ENCODE measurements around the gene GJA10.
A peak's percentile ranks its signal among the peaks of the same experiment; 100 is the strongest.

GJA10 gene

DNA sequence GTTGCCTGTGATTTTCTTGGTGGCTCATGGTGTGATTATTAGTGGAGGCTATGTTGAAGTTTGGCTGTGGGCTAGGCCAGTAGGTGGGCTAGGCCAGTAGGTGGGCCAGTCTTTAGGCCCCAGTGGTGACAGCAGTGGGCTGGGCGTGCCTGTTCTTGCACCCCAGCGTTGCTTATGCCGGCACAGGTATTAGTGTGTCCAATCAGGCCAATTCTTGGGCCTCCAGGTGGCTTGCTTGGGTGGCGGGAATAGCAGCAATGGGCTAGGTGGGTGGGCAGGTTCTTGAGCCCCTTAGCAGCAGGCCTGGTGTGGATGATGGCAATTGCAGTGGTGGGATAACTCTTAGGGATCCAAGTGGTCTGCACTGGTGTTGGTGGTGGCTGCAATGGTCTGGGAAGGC, 22.9 kb downstream of the GJA10 start:
- DNase-seq (ENCODE audit: low read depth), result no peak

DNA sequence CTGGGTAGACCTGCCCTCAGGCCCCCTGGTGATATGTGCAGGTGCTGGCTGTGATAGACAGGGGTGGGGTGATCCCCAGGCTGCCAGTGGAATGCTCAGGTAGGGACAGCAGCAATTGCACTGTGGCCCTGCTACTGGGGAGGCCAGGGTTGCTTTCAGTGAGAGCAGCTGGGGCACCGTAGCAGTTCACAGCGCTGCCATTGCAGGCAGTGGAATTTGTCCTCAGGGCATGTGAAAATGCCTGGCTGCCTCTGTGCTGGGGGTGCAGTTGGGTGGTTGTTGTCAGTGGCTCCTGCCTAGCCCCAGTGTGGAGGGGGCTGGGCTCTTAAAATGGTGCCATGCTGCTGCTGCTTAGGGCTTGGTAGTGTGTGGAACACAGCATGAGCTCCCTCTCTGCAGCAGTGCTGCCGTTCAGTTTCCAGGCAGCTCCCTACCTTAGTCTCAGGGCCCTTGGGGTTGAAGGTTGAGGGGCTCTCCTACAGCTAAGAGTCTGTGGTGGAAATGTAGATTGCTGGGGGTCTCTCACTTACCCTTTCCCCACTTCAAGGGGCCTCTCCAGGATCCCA, 23.6 kb downstream of the GJA10 start:
- no peak for DNase-seq (ENCODE audit: low read depth)

DNA sequence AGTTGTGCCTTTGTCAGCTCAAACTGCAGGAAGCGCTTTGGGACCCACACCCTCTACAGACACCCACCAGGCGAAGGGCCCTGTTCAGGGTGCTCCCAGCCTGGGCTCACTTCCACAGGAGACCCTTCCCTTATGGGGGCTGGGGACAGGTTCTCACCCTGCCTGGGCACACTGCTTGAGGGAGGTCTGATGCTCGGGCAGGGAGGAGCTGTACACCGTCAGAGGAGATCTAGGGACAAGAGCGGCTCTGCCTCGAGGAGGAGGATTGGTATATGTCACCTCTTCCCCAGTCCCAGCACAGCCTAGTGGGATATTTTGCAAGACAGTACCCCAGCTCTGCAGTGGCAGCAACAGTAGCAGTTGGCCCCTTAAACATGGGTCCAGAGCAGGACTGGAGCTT, 26.9 kb downstream of the GJA10 start:
- DNase-seq (ENCODE audit: low read depth), result no peak

DNA sequence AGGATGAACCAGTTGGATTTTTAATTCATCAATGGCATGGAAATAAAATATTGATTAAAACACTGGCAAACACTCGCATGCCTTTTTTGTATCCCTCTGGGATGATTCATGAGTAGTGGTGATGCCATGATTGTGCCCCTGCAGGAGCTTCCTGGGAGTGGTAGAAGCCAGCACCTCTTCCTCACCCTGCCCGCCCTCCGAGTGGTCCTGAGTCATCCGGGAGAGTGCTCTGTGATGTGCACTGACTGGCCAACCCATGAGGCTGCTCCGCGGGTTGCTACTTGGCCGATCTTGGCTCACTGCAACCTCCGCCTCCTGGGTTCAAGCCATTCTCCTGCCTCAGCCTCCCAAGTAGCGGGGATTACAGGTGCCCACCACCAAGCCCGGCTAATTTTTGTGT, 27.4 kb downstream of the GJA10 start:
- no peak for DNase-seq (ENCODE audit: low read depth)

DNA sequence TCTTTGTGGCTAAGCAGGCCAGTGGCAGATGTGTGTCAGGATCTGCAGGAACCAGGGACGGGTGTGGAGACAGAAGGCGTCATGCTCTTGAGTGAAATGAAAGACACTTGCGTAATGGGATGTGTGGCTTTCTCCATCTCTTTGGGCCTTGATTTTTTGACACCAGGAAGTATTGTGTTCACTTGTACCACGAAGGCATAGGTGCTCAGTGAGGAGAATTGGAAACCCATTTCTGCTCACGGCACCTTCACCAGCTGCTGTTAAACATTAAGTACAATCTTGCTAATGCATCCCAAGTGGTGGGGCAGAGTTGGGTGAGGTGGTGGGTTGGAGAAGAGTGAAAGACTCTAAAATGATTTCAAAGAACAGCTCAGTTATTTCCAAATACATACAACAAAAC, 30.0 kb downstream of the GJA10 start:
- DNase-seq (ENCODE audit: low read depth), result no peak

DNA sequence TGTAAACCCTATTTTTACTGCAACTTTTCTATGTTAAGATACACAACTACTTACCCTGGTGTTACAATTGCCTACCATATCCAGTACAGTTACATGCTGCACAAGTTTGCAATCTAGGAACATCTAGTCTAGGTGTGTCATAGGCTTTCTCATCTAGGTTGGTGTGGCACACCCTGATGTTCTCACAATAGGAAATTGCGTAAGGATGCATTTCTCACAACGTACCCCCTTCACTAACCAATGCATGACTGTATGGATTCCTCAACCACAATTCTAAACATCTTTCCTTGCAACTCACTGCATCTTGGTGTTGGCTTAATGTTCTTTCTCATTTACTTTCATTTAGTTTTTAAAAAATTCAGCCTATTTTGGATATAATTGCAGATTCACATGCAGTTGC, 31.6 kb downstream of the GJA10 start:
- DNase-seq (ENCODE audit: low read depth), result no peak

DNA sequence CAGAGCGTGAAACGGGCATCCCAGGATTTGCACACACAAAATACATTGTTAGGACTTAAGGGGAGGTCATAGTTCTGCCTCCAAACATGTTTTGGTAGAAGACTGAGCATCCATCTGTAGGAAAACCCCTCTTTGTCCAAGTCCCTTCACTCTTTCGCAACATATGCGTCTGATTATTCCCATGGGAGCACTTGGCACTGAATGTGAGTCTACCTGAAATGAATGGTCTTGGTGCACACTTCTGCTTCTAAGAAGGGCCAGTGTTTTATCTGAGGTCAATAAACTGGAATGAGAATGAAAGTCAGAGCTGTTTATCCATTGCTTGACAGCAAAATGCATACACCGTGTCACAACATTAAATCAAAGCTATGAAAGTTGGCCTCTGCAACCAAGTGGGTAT, 33.0 kb downstream of the GJA10 start:
- no peak for DNase-seq (ENCODE audit: low read depth)

DNA sequence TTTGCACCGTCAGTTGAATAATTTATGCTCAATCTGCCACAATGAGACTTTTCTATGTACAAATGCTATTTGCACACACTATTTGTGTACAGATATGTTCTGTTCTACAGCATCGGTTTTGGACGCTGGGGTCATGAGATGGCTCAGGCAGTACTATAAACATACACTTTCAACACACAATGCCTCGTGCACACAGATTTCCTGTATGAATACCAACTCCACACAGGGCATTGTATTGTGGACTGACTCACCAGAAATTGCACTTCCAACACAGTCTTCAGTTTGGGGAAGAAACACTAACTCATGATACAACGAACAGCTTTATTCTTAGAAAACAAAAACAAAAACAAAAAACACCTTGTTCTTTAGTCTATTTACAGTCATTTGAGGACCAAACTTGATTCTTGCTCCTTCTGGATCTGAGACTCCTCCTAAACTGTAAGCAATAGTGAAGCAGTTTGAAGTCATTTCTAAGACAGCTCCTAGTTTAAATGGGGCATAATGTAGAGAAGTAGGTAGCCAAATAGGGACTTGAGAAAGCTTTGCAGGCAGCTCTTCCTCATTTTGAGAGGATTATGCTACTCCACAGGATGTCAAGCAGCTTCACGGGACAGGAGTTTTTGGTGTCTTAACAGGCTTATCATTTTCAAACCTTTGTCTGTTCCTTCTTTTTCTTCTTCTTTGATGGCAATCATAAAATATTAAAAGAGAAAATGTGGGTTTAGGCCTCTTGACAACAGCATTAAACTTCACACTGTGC, 33.7 kb downstream of the GJA10 start:
- DNase-seq (ENCODE audit: low read depth), result no peak

DNA sequence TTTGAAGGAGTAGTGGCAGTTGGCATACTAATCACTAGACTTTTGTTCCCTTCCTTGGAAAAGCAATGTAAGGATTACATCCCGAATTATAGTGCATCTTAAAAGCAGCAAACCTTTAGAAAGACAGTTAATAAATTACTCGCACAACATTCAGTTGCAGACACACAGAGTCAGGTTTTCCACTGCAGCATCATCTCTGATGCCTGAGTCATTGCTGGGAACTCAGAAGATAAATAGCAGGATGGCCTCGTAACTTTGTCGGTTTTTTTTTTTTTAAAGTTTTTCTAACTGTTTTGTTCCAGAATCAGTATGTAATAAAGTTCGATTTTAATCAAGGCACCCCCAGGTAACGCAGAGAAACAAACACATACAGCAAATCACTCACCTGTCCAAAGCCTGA, 34.3 kb downstream of the GJA10 start:
- no peak for DNase-seq (ENCODE audit: low read depth)

DNA sequence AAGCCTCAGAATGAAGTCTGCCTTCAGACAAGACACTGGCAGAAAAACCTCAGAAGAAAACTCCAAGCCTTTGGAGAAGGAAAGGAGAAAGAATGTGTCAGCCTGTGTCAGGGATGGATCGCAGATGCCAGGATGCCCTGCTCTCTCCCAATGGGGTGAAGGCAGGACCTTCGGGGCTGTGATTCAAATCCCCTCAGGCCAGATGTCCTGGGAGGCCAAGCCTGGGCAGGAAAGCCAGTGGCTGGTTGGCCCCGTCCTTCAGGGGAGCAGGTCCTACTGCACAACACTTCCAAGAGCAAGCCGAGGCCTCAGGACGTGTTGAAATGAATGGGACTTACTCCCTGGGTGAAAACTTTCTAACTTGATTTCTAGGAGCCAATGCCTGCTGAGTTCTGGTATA, 36.5 kb downstream of the GJA10 start:
- no peak for DNase-seq (ENCODE audit: low read depth)

DNA sequence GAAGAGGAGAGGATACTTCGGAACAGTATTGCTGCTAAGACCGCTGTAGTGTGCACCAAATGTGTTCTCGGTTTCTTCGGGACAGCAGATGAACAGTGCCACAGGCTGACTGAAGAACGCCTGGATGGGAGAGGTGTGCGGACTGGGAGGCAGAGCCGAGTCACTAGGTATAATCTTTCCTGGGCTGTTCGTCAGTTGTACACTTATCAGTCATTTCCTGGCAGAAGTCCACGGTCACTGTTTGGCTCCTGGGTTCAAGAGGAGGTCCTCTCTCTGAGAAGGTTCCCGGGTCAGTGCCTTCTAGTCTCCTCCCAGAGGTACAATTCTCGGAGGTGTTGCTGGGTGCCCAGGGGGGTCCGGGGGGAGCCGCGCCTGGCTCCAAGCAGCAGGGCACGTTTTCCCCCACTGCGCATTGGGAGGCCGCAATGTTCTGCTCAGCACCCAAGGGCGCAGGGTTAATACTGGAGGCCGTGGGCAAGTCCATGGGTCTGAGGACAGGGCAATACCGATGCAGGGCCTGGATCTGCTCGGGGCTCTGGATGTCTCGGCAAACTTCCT, 38.1 kb downstream of the GJA10 start:
- DNase-seq (ENCODE audit: low read depth), result no peak

DNA sequence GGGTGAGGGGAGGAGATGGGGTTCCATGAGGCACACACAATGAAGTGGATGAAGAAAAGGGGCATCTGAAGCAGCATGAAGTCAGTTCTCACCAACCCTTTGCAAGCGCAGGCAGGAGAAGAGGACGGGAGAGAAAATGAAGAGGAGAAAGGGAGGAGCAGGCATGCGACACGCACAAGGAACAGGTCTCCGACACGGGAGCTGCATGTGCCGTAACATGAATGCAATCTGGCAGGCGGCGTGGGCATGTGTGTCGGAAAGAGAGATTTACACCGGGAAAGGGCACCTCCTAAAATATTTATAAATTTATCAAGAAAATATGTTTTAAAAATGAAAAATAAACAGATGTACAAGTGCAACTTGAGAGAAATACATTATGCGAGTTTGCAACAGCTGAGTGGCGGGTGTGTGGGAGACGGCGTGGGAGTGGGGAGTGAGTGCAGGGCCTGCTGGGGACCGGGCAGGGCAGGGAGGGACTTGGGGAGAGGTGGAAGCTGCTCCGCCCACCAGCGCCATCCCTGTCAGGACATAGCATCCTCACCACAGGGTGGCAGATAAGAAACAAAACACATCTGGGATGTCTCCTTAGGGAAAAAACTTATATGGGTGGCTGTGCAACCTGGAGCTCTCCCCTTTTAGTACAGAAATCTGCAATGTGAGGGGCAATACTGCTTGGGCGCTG, 40.6 kb downstream of the GJA10 start:
- no peak for DNase-seq (ENCODE audit: low read depth)

DNA sequence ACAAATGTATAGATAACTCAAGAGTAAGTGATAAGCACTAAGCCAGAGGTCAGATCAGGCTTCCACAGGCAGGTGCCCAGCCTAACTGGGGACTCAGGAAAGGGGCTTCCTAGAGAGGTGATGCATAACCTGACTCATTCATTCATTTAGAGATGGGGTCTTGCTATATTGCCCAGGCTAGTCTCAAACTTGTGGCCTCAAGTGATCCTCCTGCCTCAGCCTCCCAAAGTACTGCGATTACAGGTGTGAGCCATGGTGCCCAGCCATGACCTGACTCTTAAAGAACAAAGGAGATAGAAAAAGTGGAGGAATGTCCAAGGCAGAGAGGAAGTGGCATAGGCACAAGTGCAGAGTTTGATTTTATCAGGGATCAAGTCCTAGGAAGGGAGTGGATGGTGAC, 41.9 kb downstream of the GJA10 start:
- no peak for DNase-seq (ENCODE audit: low read depth)

DNA sequence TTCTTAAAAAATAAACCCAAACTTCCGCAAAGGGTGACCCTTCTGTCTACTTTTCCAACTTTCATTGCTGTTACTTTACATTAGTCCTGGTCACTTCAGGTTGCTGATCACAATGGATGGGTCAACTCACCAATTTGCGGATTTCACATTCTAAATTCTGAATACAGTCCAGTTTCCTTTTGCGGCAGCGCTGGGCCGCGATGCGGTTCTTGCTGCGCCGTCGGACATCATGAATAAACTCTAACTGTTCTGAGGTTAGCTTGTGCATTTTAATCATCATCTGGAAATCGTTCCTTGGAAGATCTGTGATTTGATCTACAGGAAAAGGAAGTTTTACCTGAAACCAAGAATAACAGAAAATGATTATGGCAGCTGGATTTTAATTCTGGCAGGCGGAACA, 43.7 kb downstream of the GJA10 start:
- DNase-seq (ENCODE audit: low read depth), result no peak

DNA sequence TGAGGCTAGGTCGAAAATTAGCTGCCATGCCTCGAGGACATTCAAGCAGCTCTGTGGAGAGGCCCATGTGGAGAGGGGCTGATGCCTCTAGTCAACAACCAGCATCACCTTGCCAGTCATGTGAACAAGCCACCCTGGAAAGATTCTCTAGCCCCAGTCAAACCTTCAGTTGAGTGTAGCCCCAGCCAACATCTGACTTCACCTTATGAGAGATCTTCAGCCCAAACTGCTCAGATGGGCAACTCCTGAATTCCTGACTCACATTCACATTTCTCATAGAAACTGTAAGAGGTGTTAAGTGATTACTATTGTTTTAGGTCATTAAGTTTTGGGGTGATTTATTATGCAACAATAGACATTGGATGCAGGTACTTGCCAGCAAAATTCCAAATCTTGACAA, 44.9 kb downstream of the GJA10 start:
- no peak for DNase-seq (ENCODE audit: low read depth)

DNA sequence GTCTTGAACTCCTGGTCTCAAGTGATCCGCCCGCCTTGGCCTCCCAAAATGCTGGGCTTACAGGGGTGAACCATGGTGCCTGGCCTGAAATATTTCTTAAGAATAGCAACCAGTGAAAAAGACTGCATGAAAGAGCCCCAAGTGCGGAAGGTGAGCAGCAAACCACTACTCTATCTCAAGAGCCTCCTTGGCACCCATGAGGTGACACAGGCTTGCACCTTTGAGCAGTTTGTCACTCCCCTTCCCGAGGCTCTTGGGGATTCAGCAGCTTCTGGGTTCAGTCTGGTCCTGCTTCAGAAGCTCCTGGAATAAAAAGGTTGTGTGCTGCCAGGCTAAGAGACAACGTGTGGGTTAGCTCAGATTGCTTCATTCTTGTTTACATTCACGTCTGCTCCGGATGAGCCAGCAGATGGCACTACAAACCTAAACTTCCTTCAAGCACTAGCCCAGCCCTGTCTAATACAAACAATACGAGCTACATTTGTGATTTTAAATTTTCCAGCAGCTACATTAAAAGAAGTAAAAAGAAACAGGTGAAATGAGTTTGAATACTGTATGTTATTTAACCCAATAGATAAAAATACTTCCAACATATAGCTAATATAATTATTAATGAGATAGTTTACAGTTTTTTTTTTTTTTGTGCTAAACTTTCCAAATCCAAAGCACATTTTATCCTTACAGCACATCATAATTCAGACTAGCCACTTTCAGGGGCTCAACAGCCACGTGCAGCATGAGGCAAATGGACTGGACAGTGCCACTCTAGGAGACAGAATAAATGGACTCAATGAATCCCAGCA, 46.2 kb downstream of the GJA10 start:
- peak; percentile 43 for DNase-seq (ENCODE audit: low read depth)

DNA sequence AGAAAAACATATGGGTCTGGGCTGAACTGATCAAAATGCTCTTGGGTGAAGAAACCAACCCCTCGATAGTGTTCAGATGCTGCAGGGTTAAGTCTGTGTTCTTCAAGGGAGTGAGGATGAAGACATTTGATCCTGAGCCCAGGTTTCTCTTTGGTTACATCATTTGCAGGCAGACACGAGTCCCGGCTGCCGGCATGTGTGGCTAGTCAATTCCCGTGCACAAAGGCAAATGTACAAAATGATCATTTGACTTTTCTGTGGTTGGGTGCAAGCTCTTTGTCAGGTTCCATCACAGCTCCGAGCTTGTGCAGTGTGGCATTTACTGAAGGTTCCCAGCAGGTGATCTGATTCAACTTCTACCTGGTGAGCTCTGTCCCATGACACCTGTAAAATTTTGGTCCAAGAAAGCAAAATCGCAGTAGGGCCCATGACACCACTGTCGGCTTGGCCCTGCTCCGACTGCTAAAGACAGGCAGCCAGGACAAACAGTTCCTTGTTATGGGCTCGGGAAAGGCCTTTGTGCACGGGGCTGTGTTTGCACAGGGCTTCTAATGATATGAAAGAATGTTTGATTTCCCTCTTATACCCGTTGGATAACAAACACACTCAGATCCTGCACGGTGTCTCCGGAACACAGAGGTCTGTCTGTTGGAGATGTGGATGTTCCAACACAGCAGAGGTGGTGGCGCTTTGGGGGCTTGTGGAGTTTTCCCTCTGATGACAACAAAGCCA, 46.9 kb downstream of the GJA10 start:
- no peak for DNase-seq (ENCODE audit: low read depth)

DNA sequence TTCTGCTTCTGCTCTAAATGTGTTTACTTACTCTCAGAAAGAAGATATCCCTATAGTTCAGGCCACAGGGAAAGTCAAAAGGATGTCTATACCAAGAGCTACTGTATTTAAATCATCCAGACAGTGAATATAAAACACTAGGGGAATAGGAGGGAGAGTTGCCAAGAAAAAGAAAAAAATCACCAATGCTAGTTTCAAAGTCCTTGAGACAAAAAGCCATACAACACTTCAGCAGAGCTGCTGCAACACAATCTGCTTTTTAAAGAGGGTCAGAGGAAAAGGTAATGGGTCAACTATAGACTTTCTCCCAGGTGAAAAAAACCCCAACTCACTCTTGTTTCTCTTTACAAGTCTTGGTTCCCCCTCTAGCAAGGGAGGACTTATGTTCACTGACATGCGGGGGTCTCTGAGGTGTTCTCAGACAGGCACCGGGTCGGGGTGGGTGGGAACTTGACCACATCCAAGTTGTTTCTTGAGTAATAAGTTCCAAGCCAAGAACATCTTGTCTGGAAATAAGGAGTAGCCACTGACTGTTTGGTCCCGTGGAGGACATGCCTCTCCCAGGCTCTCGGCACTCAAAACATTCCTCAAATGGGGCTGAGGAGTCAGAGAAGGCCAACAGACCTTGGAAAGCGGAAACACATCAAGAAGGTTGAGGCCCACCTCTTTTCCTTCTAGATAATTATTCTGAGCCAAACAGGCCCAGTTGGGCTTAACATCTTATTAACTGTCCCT, 47.7 kb downstream of the GJA10 start:
- DNase-seq (ENCODE audit: low read depth), result no peak

DNA sequence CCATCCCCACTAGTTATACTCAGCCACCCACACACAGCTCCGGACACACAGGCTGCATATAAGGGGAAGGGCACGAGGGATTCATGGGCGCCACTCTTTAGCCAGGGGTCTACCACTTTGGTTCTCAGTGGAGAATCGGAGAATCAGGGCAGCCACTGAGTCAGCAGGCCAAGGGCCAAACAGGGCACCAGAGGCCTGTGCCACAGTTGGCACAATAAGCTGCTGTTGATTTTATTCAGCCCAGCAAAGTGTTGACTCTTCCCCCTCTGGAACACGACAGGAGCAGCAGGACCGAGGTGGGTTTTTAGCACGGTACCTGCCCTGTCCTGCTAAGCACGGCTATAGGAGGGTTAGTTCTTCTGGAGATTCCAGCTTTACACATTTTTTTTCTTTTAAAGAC, 48.3 kb downstream of the GJA10 start:
- no peak for DNase-seq (ENCODE audit: low read depth)

DNA sequence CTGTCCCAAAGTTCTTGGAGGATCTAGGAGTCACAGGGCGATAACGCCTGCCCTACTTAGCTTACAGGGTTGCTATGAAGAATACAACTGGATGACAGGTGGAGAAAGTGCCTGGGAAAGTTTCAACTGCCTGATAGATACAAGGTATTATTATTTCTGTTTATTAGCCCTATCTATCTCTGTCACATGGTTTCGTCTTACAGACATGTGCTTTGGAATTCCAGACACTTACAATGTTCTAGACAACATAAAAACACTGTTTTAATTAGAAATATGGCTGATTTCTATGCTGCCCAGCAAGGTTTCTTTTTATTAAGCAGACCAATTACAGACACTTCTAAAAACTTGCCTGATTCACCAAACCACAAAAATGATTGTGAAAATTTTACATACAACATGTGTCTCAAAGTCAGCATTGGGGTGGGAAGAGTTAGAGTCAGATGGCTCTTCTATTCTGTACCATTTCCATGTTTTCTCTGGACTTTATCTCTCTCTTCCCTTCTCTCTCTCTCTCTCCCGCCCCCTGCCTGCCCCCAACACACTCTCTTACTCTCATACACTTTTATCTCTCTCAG, 50.0 kb downstream of the GJA10 start:
- no peak for DNase-seq (ENCODE audit: low read depth)
